Measurements from ENCODE around the gene HOXC10.

The HOXC10 gene

GRCh38 chr12:53995378-53996239, 10.7 kb downstream of the HOXC10 start:
- H3K27ac ChIP-seq (ENCODE audit: low read length): no peak overlapping the region
- peaks cover 31% of the 10 kb centered on the region for H3K4me1 ChIP-seq (ENCODE audit: control insufficient read depth, insufficient read depth, low read length)

GRCh38 chr12:53996240-53997203, 11.6 kb downstream of the HOXC10 start:
- Histone ChIP-seq H3K9me3 (ENCODE audit: control insufficient read depth in 2 of 2, low read length in 2 of 2) (peaks cover 0 to 4% of the 10 kb centered on the region in 2 donors), H3K4me3 (ENCODE audit: low read length in 2 of 2) (peak overlapping the region; percentile 68 to 71), H3K27me3 (ENCODE audit: control insufficient read depth in 1 of 2, insufficient read depth in 2 of 2, low read length in 2 of 2) (peaks cover 88 to 99% of the 10 kb centered on the region in 2 donors), H3K9ac (ENCODE audit: low read length in 2 of 2) (peak overlapping the region in 1 of 2 donors; percentile 50), H3K4me1 (ENCODE audit: control insufficient read depth, insufficient read depth, low read length) (peaks cover 32% of the 10 kb centered on the region), H3K27ac (ENCODE audit: low read length) (no peak overlapping the region), H3K36me3 (ENCODE audit: control insufficient read depth in 2 of 2, insufficient read depth in 2 of 2, low read length in 2 of 2) (no peaks in the 10 kb centered on the region)

More at GRCh38 chr12:53995378-53996239, 10.7 kb downstream of the HOXC10 start:
- peak overlapping the region in 1 of 2 donors; percentile 50 for H3K9ac ChIP-seq (ENCODE audit: low read length in 2 of 2)
- H3K4me3 ChIP-seq (ENCODE audit: low read length in 2 of 2): peak overlapping the region; percentile 68 to 71
- H3K27me3 ChIP-seq (ENCODE audit: control insufficient read depth in 1 of 2, insufficient read depth in 2 of 2, low read length in 2 of 2): peaks cover 88 to 99% of the 10 kb centered on the region in 2 donors
- H3K9me3 ChIP-seq (ENCODE audit: control insufficient read depth in 2 of 2, low read length in 2 of 2): peaks cover 0 to 4% of the 10 kb centered on the region in 2 donors
- no peaks in the 10 kb centered on the region for H3K36me3 ChIP-seq (ENCODE audit: control insufficient read depth in 2 of 2, insufficient read depth in 2 of 2, low read length in 2 of 2)

DNA sequence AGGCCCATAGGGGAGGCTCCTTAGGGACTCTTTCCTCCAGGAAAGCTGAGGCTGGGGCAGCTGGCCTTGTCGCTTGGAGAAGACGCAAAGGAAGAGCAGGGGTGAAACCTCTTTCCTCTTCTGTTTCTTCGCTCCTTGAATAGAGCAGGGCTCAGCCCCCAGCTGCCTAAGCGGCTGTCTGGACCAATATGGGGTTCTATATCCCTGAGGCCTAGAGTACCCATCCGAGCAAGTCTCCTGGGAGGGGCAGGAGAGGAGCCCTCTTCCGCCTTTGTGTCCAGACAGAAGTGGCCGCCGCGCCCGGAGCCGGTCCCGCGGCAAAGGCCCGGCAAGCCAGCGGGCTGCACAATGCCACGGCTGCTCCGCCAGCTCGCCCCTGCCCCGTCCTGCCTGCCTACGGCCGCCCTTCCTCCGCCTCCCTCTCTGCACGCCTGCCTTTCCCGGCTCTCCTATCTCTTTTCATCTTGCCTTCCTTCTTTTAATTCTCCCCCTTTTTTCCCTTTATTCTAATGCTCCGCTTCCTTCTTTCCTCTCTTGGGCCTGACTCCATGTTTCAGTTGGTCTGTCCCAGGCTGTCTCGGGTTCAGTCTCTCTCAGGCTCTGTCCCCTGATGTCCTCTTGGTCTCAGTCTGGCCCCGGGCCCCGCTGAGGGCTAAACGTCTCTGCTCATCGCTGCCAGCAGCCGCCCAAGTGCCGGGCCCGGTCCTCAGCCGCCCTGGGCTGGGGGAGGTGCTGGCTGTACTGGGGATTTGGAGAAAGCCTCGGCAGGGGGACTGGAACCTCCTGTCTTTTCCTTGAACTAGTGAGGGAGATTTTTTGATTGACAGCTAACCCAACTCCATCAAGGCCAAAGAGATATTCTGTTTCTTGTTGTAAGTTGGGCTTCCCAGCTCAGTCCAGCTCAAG, 12.5 kb downstream of the HOXC10 start:
- Histone ChIP-seq H3K4me1 (ENCODE audit: control insufficient read depth, insufficient read depth, low read length) (peaks cover 32% of the 10 kb centered on the region), H3K9ac (ENCODE audit: low read length in 2 of 2) (no peak overlapping the region), H3K4me3 (ENCODE audit: low read length in 2 of 2) (no peak overlapping the region), H3K27me3 (ENCODE audit: control insufficient read depth in 1 of 2, insufficient read depth in 2 of 2, low read length in 2 of 2) (peaks cover 87 to 99% of the 10 kb centered on the region in 2 donors), H3K36me3 (ENCODE audit: control insufficient read depth in 2 of 2, insufficient read depth in 2 of 2, low read length in 2 of 2) (no peaks in the 10 kb centered on the region), H3K27ac (ENCODE audit: low read length) (no peak overlapping the region), H3K9me3 (ENCODE audit: control insufficient read depth in 2 of 2, low read length in 2 of 2) (peaks cover 0 to 4% of the 10 kb centered on the region in 2 donors)

DNA sequence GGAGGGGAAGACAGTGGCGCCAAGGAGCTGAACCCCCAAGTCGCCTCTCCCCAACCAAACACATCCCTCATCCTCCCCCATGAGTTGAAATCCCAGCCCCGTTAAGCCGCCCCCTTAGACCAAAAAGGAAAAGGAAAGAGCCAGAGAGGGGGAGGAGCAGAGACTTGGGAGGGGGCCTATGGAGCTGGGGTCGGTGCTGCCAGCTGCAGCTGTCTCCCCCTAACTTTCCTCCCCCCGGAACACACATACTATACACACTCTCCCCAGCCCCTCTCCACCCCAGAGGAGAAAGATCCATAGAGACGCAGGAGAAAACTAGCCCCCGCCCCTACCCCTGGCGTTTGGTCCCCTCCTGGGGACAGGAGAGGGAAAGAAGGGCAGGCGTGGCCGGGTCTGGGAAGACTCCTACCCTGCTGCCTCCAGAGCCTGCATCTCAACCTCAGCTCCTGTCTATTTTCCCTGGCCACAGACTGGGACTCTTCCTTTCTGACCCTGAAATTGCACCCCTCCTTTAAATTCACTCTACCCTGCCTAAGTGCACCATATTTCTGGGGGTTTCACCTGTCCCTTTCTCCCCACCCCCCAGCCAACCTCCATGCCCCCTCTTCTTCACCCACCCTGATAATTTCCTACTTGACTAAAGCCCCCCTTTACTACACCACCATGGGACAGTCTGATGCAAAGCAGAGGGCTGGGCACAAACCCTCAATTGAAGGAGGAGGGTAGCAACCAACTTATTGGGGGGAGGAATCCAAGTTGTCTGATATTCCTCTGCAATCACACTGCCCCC, 13.4 kb downstream of the HOXC10 start:
- no peak overlapping the region for H3K27ac ChIP-seq (ENCODE audit: low read length)
- H3K36me3 ChIP-seq (ENCODE audit: control insufficient read depth in 2 of 2, insufficient read depth in 2 of 2, low read length in 2 of 2): no peaks in the 10 kb centered on the region
- H3K4me1 ChIP-seq (ENCODE audit: control insufficient read depth, insufficient read depth, low read length): peaks cover 32% of the 10 kb centered on the region
- no peak overlapping the region for H3K4me3 ChIP-seq (ENCODE audit: low read length in 2 of 2)
- H3K27me3 ChIP-seq (ENCODE audit: control insufficient read depth in 1 of 2, insufficient read depth in 2 of 2, low read length in 2 of 2): peaks cover 87 to 97% of the 10 kb centered on the region in 2 donors
- H3K9me3 ChIP-seq (ENCODE audit: control insufficient read depth in 2 of 2, low read length in 2 of 2): peaks cover 0 to 3% of the 10 kb centered on the region in 2 donors
- H3K9ac ChIP-seq (ENCODE audit: low read length in 2 of 2): no peak overlapping the region

- no peak overlapping the region for H3K4me3 ChIP-seq (ENCODE audit: low read length in 2 of 2)
These were observed 13.9 kb downstream of the HOXC10 start for GRCh38 chr12:53998900-53999236.

GRCh38 chr12:53999559-54000115, 14.7 kb downstream of the HOXC10 start:
- no peaks in the 10 kb centered on the region for H3K36me3 ChIP-seq (ENCODE audit: control insufficient read depth in 2 of 2, insufficient read depth in 2 of 2, low read length in 2 of 2)
- no peak overlapping the region for H3K9ac ChIP-seq (ENCODE audit: low read length in 2 of 2)
- no peaks in the 10 kb centered on the region for H3K9me3 ChIP-seq (ENCODE audit: control insufficient read depth in 2 of 2, low read length in 2 of 2)
- H3K4me3 ChIP-seq (ENCODE audit: low read length in 2 of 2): peak overlapping the region in 1 of 2 donors; percentile 8
- H3K27ac ChIP-seq (ENCODE audit: low read length): no peak overlapping the region
- peaks cover 86 to 95% of the 10 kb centered on the region in 2 donors for H3K27me3 ChIP-seq (ENCODE audit: control insufficient read depth in 1 of 2, insufficient read depth in 2 of 2, low read length in 2 of 2)
- peaks cover 25% of the 10 kb centered on the region for H3K4me1 ChIP-seq (ENCODE audit: control insufficient read depth, insufficient read depth, low read length)

More at GRCh38 chr12:53998900-53999236, 13.9 kb downstream of the HOXC10 start:
- no peaks in the 10 kb centered on the region for H3K9me3 ChIP-seq (ENCODE audit: control insufficient read depth in 2 of 2, low read length in 2 of 2)
- peaks cover 31% of the 10 kb centered on the region for H3K4me1 ChIP-seq (ENCODE audit: control insufficient read depth, insufficient read depth, low read length)
- H3K9ac ChIP-seq (ENCODE audit: low read length in 2 of 2): no peak overlapping the region
- H3K27me3 ChIP-seq (ENCODE audit: control insufficient read depth in 1 of 2, insufficient read depth in 2 of 2, low read length in 2 of 2): peaks cover 86 to 95% of the 10 kb centered on the region in 2 donors
- no peaks in the 10 kb centered on the region for H3K36me3 ChIP-seq (ENCODE audit: control insufficient read depth in 2 of 2, insufficient read depth in 2 of 2, low read length in 2 of 2)
- no peak overlapping the region for H3K27ac ChIP-seq (ENCODE audit: low read length)

GRCh38 chr12:54000116-54001114, 15.5 kb downstream of the HOXC10 start, which contains the start of gene HOXC9:
Gene HOXC9 (plus strand): TSS chr12:54000161. CDS start chr12:54000189, 28 bp downstream.
- Histone ChIP-seq H3K27me3 (ENCODE audit: control insufficient read depth in 1 of 2, insufficient read depth in 2 of 2, low read length in 2 of 2) (peaks cover 86 to 95% of the 10 kb centered on the region in 2 donors), H3K27ac (ENCODE audit: low read length) (no peak within 1 kb of the TSS), H3K4me1 (ENCODE audit: control insufficient read depth, insufficient read depth, low read length) (peaks cover 19% of the 10 kb centered on the region), H3K9me3 (ENCODE audit: control insufficient read depth in 2 of 2, low read length in 2 of 2) (no peaks in the 10 kb centered on the region), H3K36me3 (ENCODE audit: control insufficient read depth in 2 of 2, insufficient read depth in 2 of 2, low read length in 2 of 2) (no peaks in the 10 kb centered on the region), H3K9ac (ENCODE audit: low read length in 2 of 2) (no peak within 1 kb of the TSS), H3K4me3 (ENCODE audit: low read length in 2 of 2) (peak within 1 kb of the TSS in 1 of 2 donors; percentile 54)

GRCh38 chr12:54001283-54002187, 16.6 kb downstream of the HOXC10 start:
- H3K4me3 ChIP-seq (ENCODE audit: low read length in 2 of 2): no peak overlapping the region

More at GRCh38 chr12:54001283-54002187, 16.6 kb downstream of the HOXC10 start:
- H3K9me3 ChIP-seq (ENCODE audit: control insufficient read depth in 2 of 2, low read length in 2 of 2): no peaks in the 10 kb centered on the region
- H3K4me1 ChIP-seq (ENCODE audit: control insufficient read depth, insufficient read depth, low read length): peaks cover 17% of the 10 kb centered on the region
- peaks cover 87 to 95% of the 10 kb centered on the region in 2 donors for H3K27me3 ChIP-seq (ENCODE audit: control insufficient read depth in 1 of 2, insufficient read depth in 2 of 2, low read length in 2 of 2)
- no peak overlapping the region for H3K27ac ChIP-seq (ENCODE audit: low read length)
- H3K9ac ChIP-seq (ENCODE audit: low read length in 2 of 2): no peak overlapping the region
- no peaks in the 10 kb centered on the region for H3K36me3 ChIP-seq (ENCODE audit: control insufficient read depth in 2 of 2, insufficient read depth in 2 of 2, low read length in 2 of 2)

Data from stomach smooth muscle (tissue), 2 donors.